GM13976 (cell line): ENCODE measurements around the gene RSRC1.
"Not testable (repeated sequence)": the region's sequence is repeated elsewhere in the genome, so short reads cannot be mapped to it uniquely, and the experiment has no call there.

Experiments used
- DNase-seq: peaks from one replicate; pipeline ENCODE4 v3.0.0; 2012; ENCODE audit warnings: low spot score
- in situ Hi-C: fragments of 300-500 bp; cut with MboI; formaldehyde crosslinking; loops from one replicate; pipeline ENCODE4 v1.12.0; 2022; ENCODE audit warnings: low sequenced_read_pairs, mixed read lengths, inconsistent platforms; ENCODE audit not compliant: unreplicated experiment
- TF ChIP-seq, protein P1 (sequence below): IDR thresholded peaks from 2 replicates; pipeline ENCODE4 v1.5.1; 2012; ENCODE audit warnings: borderline replicate concordance, mild to moderate bottlenecking; ENCODE audit not compliant: insufficient read depth; ENCODE audit errors: extremely low read depth, missing control alignments, control extremely low read depth

Gene RSRC1

DNA sequence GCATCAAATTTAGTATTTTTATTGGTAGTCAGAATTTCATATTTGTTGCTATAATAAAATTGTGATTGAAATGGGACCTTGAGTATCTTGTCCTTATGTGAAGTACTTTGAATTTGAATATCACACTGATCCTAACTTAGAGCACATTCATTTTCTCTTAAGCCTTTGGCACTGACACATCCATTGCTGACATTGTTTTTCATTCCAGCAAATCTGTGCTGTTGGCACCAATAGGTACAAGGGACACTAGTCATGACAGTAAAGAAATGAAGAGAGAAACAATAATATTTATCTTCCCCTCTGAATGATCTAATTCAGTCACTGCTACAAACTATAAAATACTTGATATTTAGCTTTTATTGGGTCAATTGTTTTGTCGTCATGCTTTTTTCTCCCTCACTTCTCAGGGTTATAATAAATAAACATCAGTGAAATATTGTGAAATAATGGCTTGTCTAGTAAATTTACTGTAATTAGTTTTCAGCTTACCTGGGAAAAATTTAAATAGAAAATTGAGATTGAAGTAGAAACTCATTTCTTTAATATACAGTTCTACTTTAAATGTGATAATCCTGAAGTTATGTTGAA lies 294.3 kb downstream of the RSRC1 start:
- TF ChIP-seq, protein P1, sequence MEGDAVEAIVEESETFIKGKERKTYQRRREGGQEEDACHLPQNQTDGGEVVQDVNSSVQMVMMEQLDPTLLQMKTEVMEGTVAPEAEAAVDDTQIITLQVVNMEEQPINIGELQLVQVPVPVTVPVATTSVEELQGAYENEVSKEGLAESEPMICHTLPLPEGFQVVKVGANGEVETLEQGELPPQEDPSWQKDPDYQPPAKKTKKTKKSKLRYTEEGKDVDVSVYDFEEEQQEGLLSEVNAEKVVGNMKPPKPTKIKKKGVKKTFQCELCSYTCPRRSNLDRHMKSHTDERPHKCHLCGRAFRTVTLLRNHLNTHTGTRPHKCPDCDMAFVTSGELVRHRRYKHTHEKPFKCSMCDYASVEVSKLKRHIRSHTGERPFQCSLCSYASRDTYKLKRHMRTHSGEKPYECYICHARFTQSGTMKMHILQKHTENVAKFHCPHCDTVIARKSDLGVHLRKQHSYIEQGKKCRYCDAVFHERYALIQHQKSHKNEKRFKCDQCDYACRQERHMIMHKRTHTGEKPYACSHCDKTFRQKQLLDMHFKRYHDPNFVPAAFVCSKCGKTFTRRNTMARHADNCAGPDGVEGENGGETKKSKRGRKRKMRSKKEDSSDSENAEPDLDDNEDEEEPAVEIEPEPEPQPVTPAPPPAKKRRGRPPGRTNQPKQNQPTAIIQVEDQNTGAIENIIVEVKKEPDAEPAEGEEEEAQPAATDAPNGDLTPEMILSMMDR: no peak
- DNase-seq: no peak
- in situ Hi-C loops: no loop called here

DNA sequence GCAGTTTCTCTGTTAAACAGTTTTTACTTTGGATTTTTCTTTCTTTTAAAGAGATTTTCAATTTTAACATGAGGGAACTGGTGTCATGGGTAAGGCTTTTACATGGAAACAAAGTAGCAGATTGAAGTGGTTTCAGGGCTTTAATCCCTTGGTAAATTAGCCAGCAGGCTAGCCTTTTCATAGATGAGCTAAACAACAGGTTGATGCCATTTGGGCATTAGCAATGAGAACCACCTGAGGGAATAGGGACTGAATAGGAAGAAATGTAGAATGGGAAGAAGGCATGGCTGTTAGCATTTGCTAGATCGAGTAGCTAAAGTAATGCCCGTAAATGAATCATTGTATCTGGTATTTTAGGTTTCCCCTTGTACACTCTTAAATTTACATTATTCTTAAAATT lies 295.6 kb downstream of the RSRC1 start:
- in situ Hi-C loops: no loop called here
- TF ChIP-seq, protein P1: no peak
- DNase-seq: no peak

DNA sequence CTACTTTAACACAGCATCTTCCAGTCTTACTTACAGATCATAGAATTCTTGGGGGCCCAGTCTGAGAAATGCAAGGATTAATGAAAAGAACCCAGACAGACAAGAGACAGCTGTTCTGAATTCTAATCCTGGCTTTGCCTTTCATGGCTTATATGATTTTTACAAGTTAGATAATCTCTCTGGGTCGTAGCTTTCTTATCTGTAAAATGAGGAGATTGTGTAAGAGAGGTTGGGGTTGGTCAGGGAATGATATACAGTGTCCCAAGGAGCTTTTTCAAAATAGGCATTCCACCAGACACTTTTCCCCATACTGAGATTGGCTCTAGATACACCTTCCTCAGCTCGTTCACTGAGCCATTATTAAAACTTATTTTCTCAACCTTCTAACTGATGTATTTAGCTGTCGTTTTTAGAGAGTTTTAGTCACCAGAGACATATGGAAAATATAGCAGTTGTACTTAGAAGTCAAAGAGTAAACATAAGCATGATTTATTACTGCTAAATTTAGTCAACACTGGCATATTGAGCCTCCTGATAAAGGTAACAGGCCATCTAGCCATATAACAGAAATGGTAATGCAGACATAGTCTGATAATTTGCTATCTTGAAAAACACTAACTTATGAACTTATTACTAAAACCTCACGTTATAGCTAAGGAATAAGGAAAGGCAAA lies 298.1 kb downstream of the RSRC1 start:
- TF ChIP-seq, protein P1: no peak
- no peak for DNase-seq
- in situ Hi-C loops: no loop called here

DNA sequence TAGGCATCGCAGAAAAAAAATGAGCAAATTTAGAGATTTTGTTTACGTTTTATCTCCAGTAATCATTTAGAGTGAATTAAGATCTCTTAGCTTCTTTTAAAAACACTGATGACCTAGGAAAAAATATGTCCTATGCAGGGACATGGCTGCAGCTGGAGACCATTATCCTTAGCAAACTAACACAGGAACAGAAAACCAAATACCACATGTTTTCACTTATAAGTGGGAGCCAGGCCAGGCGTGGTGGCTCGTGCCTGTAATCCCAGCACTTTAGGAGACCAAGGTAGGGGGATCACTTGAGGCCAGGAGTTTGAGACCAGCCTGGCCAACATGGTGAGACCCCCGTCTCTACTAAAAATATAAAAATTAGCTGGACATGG lies 298.6 kb downstream of the RSRC1 start:
- in situ Hi-C loops, DNase-seq: not testable (repeated sequence)

DNA sequence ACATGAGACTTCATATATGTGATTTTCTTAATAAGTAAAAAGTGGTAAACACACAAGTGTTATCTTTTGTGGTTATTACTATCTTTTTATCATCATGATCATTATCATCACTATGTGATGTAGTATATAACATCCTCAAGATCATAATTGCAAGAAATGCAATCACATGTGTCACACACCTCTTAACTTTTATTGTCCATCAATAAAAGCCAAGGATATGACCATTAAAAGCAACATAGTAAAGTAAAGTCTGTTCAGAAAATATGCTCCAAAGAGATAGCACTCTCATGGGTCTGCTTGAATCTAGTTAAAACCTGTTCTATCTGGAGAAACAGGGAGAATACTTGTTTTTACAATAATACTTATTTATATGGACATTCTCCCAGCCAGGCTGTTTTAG lies 308.1 kb downstream of the RSRC1 start:
- in situ Hi-C loops: no loop called here
- no peak for DNase-seq
- TF ChIP-seq, protein P1: no peak

DNA sequence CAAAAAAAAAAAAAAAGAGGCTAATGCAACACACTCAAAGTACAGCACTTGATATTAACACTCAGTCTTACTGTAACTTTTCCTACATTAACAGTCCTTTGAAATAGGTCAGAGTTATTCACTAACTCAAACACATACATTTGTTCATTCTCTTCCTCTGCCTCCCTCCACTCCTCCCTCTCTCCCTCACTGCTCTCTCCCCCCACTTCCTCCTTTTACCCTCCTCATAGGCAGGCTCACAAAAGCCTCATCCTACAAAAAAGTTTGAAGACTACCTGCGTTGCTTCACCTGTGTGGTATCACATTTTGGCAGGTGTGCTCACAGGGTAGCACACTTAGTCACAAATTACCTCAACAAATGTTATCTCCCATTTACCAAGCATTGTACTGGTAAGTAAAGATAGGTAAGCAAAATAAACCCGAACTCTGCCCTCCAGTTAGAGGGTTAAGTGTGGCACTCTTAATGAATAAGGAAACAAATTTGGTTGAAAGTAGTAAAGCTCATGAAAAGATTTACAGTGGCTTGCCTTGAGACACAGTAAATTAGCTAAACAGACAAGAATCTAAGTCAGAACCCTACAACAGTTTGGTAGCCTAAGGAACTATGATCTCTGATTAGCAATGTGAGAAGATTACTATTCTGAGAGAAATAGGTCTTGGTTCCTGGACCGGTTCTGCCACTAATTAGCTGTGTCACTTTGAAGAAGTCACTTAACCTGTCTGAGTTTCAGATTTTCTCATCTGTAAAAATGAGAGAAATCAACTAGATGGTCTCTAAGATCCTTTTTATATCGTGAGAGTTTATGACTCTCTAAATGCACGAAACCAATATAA lies 310.1 kb downstream of the RSRC1 start:
- in situ Hi-C loops: no loop called here
- DNase-seq: no peak
- TF ChIP-seq, protein P1: no peak
